ENCODE results near the gene TSC22D4.
"Not testable (repeated sequence)": the region's sequence is repeated elsewhere in the genome, so short reads cannot be mapped to it uniquely, and the experiment has no call there.

Gene TSC22D4

DNA sequence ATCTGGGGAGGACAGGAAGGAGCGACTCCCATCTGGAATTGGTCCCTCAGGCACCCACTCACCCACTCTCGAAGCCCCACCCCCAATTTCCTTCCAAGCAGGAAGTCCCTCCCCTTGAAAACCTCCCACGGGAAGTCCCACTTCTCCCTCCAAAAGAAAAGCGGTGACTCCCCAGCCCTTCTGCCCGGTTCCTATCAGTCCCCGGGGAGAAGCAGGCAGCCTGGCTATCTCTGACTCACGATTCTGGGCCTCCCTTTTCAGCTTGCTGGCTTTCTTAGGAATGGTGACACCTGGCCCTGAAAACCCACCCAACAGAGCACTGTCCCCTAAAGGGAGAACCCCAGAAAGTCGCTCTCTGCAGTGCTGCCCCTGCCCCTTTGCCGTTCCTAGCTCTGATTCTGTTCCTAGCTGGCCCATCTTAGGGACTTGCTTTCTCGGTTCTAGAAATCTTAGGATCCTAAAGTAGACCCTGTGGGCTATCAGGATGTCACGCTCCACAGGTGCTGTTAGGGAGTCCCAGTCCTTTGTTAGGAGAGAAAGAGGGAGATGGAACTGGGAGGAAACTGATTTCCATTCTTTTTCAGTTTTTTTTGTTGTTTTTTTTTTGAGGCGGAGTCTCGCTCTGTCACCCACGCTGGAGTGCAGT lies 6.0 kb downstream of the TSC22D4 start:
- DNase-seq: peak; percentile 29
- ATAC-seq: no peak

DNA sequence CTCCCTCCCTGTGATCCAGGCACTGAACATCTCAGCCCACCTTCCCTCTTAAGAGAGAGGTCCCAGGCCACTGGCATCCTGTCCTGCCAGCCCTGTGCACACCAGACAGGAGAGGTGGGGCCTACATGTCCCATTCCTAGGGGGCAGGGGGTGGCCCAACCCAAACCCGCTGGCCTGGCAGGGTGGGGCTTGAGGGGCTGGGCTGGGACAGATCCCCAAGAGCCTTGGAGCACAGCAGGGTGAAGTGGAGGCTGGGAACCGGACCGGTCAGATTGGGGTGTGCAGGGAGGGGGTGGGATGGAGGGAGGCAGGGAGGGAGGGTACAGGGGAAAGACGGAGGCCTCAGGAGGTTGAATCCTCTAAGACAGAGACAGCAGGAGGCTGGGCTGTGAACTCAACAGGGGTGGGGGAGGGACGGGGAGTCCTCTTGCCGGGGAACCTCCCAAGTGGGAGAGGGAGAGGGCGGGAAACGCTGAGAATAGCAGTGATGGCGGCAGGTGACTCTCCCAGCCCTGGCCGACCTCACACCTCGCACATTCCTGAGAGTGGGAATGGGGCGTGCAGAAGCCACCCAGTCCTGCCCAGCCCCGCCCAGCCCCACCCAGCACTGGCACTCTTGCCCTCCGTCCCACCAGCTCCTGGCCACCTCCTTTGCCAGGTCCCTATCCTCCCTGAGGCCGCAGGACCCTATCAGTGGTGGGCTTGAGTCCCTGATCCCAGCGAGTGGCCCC lies 6.7 kb downstream of the TSC22D4 start:
- DNase-seq: no peak
- no peak for ATAC-seq

DNA sequence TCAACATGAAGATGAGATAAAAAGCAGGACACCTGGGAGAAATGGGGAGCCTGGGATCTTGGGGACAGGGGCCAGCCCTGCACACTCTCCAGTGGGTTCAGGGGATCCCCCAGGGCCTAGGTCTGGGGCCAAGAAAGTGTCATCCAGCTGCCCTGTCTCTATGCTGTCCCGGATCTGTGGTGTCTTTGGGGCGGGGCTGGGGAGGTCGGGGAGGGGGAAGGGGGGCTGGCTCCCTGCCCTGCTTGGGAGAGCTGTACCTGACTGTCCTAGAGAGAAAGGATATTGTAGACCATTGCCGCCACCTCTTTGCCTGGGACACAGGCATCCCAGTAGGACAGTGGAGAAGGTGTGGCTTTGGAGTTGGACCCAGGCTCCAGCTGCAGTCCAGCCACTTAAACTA lies 8.0 kb downstream of the TSC22D4 start:
- ATAC-seq: no peak
- DNase-seq: no peak

DNA sequence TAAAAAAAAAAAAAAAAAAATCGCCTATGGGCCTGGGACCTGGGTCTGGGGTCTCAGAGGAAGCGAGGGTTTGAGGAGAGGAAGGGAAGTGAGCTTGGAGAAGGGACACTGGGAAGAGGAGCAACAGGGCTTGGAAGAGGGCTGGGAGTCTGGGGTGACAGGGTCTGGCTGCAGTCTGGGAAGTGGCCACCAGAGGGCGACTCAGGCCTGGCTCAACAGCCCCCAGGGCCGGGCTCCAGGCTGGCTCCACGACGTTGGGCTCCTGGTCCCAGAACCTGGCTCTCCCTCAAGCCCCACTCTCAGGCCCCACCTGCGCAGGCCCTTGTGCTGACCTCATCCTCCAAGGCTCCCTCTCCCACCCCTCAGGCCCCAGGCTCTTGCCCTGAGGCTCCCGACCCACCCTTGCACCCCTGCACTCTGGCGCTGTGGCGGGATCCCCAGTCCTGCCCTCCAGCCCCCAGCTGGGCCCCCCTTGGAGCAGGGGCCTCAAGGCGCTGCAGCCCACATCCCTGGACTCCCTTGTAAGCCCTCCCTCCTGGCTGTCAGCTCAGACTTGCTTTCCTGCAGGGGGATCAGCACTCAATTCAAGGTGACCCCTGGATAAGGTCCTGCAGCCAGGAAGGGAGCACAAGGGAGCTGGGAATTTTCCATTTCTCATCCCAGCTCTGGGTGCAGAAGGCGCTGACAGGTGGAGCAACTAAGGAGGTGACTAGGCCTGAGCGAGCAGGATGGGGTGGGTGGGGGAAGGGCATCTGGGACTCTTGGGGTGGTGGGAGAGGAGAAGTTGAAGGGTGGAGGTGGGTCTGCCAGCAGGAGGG lies 9.6 kb downstream of the TSC22D4 start:
- DNase-seq (peak; percentile 92), ATAC-seq (peak; percentile 78)

DNA sequence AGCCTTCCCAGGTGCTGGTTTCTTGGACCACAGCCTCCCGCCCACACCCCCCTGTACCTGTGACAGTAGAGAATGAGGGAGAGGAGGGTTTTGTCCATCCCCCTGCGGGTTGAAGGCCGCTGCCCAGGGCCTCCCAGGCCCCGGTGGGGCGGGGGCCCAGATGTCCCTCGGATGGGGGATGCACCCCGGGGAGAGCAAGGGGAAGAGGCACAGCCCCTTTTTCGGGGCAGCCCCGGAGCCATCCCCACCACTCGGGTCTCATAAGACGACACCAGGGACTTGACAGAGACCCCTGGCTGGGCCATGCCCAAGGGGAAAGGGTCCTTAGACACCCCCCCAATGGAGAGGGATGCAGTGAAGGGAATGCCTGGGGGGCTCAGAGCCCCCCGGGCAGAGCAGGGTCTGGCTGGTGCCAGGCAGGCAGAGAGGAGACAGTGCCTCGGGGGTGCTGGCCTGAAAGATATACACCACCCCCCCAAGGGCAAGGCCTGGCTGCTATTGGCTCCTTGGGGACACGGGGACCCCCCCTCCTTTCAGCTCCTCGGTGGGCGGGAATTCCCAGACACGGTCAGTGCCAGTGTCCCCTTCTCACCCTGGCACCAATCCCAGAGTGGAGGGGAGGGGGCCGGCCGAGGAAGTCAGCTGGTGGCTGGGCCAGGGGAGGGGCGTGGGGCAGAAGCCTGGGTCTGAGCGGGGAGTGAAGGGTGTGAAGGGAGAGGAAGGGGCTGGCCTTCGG lies 11.2 kb downstream of the TSC22D4 start:
- DNase-seq (no peak), ATAC-seq (no peak)

DNA sequence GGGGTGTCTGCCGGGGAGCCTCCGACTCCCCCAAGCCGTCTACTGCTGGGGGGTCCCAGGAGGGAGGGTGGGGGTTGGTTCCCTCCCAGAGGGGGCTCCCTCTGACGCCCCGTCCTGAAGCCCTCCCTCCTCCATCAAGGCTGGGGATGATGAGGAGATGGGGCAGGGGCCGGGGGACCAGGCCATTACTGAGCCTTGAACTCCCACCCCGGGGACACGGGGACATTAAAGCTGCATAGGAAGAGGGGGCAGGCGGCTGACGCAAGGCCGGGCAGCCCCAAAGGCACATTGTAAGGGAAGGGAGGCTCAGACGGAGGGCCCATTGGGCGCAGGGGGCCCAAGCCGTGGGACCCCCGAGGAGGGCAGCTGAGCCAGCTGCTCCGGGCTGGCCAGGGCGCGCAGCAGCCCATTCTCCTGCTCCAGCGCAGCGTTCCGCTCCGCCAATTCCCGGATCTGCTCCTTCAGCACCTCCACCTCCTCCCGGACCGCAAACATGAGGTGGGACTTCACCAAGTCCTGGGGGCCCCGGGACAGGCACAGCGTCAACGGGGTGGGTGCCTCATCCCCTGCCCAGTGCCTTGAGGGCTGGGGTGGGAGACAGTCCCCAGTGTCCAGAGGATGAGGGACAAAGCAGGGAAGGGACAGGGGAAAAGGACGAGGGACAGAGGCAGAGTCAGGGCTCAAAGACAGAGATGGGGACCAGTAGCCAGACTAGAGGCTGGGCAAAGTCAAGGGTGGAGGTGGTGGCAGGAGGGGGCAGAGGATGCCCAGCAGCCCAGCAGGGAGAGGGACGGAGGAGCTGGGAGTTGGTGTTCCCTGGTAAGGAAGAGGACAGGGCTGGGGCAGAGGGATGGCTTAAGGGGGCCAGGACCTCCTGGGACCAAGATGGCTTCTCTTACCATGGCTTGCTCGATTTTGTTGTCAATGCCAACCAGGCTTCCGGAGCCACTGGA lies 12.1 kb downstream of the TSC22D4 start:
- no peak for ATAC-seq

DNA sequence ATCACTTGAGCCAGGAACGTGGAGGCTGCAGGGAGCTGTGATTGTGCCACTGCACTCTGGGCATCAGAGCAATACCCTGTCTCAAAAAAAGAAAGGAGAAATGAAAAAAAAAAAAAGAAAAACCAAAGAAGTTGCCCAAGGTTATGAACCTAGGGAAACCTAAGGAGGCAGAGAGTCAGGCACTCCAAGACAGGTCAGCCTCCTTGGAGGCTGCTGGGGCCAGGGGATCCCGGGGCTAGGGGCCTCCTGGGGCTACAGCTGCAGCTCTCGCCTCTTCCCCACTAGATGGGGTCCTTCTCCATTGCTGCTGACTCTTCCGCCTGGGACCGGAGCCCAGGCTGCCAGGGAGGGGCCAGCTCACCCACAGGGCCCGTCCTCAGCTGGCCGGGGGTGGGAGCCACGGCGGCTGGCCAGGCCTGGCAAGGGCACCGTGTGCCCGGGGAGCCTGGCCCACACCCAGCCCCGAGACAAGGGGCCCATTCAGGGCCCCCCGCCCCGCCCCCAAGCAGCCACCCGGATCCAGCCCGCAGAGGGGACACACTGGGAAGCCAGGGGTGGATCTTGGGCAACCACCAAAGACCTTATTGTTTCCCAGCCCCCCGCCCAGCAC lies 13.2 kb downstream of the TSC22D4 start:
- DNase-seq: no peak
- no peak for ATAC-seq

More for the DNA sequence above, 12.1 kb downstream of the TSC22D4 start:
- DNase-seq: no peak

DNA sequence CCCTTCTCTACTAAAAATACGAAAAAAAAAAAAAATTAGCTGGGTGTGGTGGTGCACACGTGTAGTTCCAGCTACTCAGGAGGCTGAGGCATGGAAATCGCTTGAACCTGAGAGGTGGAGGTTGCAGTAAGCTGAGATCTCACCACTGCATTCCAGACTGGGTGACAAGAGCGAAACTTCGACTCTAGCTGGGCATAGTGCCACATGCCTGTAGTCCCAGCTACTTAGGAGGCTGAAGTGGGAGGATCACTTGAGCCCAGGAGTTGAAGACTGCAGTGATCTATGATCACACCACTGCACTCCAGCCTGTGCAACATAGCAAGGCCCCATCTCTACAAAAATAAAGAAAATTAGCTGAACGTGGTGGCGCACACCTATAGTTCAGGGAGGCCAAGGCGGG lies 13.7 kb downstream of the TSC22D4 start:
- DNase-seq: no peak
- no peak for ATAC-seq

DNA sequence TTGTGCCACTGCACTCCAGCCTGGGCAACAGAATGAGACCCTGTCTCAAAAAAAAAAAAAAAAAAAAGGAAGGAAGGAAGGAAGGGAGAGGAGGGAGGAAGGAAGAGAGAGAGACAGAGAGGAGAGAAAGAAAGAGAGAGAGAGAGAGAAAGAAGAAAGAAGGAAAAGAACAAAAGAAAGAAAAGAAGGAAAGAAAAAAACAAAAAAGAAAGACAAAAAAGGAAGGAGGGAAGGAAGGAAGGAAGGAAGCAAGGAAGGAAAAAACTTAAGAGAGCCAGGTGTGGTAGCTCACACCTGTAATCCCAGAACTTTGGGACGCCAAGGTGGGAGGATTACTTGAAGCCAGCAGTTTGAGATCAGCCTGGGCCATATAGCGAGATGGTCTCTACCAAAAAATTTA lies 14.2 kb downstream of the TSC22D4 start:
- DNase-seq (no peak), ATAC-seq (no peak)

DNA sequence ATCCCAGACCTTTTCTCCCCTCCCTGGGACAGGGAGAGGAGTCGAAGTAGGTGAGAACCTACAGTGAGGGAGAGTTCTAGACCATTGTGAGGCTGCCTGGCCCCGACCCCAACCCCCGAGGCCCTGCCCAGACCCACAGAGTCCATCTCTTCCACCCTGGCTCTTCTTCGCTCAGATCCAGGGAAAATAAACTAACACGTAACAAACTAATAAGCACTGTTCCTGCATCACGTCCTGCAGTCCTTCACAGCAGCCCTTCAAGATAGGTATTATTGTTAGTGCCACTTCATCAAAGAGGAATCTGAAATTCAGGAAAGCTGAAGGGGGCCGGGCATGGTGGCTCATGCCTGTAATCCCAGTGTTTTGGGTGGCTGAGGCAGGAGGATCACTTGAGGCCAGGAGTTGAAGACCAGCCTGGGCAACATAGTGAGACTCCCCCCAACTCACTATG lies 14.8 kb downstream of the TSC22D4 start, which contains the start of gene SPACDR:
Gene SPACDR, minus strand, starts transcription at position 51 of the 451 bp plus-strand sequence. CDS start 235 bp downstream, outside the sequence.
- no peak for DNase-seq
- ATAC-seq: no peak

DNA sequence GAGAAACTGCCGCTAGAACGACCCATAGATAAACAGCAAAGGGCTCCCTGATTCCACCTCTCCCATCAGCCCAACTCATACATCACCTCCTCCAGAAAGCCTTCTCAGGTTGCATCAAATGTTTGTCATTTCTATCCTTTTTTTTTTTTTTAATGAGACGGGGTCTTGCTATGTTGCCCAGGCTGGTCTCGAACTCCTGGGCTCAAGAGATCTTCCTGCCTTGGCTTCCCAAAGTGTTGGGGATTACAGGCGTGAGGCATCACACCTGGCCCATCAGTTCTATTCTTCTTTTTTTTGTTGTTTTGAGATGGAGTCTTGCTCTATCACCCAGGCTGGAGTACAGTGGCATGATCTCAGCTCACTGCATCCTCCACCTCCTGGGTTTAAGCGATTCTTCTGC lies 22.0 kb downstream of the TSC22D4 start:
- DNase-seq: no peak
- ATAC-seq: no peak

DNA sequence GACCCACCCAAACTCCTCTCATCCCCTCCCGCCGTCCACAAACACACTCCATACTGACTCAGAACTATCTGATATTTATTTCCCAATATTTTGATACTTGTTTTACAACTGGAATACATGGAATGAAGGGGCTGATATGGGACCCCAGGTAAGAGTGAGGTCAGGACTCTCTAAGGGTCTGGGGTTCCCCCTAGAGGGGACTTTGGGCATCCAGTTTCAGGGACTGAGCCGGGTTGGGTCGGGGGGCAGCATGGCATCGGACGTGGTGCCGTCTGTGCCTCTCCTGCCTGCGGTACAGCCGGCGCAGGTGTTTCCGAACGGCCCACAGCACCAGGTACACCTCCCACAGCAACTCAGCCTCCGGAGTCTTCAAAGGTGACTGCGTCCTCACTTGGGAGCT lies 22.5 kb downstream of the TSC22D4 start:
- DNase-seq (no peak), ATAC-seq (no peak)

DNA sequence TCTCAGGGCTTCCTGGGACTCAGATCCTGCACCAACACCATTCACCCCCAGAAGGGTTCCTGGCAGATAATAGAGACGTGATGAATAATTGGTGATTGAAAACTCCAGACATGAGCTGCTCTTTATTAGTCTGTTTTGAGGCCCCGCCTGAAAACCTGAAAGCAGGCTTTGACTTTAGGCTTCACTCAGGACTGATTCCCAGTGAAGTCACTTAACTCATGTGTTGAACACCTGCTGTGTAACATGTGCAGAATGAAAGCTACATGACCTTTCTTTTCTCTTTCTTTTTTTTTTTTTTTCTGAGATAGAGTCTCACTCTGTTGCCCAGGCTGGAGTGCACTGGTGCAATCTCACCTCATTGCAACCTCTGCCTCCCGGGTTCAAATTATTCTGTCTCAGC lies 23.8 kb downstream of the TSC22D4 start:
- ATAC-seq (no peak), DNase-seq (no peak)

DNA sequence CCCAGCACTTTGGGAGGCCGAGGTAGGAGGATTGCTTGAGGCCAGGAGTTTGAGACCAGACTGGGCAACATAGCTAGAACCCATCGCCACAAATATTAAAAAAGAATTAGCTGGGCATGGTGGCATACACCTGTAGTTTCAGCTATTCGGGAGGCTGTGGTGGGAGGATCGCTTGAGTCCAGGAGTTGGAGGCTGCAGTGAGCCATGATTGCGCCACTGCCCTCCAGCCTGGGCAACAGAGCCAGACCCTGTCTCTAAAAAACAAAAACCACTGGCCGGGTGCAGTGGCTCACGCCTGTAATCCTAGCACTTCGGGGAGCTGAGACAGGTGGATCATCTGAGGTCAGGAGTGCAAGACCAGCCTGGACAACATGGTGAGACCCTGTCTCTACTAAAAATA lies 25.2 kb downstream of the TSC22D4 start:
- not testable (repeated sequence) for DNase-seq, ATAC-seq

DNA sequence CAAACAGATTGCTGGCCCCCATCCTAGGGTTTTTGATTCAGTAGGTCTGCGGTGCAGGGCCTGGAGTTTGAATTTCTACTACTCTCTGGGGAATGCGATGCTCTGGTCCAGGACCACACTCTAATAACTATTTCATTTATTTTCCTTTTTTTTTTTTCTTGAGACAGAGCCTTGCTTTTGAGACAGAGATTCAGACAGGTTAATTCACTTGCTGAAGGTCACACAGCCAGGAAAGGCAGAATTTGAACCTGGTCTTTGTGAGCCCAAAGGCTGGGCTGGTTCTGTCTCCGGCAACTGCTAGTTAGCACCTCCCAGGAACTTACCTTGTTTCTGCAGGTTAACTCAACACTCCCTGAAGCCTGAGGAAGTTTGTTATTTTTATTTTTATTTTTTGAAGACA lies 26.5 kb downstream of the TSC22D4 start:
- ATAC-seq: no peak
- no peak for DNase-seq

DNA sequence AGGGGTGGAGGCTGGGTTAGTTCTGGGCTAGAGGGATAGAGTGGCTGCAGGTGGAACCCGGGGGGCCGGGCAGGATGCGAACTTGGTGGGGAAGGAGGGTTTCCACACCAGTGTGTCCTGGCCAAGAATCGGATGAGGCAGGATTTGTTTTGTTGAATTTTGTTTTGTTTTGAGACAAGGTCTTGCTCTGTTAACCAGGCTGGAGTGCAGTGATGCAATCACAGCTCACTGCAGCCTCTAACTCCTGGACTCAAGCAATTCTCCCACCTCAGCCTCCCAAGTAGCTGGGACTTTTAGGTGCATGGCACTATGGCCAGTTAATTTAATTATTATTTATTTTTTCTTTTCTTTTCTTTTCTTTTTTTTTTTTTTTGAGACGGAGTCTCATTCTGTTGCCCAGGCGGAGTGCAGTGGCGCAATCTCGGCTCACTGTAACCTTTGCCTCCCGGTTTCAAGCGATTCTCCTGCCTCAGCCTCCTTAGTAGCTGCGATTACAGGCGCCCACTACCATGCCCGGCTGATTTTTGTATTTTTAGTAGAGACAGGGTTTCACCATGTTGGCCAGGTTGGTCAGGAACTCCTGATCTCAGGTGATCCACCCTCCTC lies 29.7 kb downstream of the TSC22D4 start:
- no peak for DNase-seq
- no peak for ATAC-seq

DNA sequence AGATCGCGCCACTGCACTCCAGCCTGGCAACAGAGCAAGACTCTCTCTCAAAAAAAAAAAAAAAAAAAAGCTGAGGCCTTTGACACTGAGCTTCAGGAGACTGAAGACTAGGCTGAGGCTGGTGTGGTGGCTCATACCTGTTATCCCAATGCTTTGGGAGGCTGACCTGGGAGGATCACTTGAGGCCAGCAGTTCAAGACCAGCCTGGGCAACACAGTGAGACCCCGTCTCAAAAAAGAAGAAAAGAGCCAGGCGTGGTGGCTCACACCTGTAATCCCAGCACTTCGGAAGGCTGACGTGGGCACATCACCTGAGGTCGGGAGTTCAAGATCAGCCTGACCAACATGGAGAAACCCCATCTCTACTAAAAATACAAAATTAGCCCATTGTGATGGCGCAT lies 31.7 kb downstream of the TSC22D4 start:
- not testable (repeated sequence) for DNase-seq, ATAC-seq

DNA sequence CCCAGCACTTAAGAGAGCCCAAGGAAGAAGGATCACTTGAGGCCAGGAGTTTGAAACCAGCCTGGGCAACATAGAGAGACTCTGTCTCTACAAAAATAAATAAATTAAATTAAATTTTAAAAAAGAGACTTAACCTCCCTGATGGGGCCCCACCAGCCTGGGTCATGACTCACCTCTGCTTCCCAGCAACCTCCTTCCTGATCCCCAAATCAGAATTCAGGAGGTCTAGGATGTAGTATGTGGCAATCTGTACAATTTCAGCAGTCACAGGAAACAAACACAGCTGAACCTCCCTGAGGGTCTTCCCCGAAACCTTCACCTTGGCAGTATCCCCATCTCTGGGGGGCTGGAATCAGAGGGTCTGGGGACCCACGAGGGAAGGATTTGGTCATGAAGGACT lies 33.0 kb downstream of the TSC22D4 start:
- ATAC-seq (no peak), DNase-seq (no peak)

DNA sequence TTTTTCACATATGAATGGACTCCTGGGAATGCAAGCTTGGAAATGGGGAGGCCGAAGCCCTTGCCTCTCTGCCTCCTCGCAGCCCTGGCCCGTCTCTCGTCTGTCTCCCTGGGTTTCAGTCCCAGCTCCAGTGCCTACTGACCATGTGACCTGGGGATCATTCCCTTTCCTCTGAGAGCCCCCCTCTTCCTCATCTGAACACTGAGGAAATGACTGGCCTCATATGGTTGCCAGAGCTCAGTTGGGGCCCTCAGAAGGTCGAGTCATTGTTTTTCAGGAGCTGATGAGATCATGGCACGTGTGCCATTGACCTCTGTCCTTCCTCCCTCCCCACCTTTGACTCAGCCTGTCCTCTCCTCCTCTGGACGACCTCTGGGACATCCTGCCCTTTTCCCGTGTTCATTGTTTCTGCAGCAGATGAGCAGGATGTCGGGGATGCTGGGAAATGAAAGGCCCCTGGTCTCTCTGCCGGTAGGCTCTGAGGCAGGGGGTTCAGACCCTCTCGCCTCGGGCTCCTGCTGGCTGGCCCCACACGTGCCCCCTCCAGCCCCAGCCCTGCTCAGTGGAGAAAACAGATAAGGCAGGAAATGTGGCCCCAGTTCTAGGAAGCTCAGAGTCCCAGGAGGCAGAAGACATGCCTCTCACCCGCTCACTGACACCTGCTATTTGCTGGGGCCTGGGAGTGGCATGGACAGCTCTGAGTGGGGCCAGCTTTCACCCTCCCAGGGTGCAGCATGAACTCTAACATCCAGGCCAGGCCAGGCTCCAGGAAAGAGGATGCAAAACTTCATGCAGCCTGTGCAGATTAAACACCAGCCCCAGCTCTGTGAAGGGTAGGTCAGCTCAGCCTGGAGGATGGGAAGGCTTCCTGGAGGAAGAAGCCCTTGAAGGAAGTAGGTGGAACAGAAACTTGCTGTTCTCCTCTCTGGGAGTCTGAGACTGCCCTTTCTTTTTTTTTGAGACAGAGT lies 34.4 kb downstream of the TSC22D4 start:
- ATAC-seq: peak; percentile 65
- DNase-seq: no peak

Measured in stimulated activated naive CD8-positive, alpha-beta T cell treated with anti-CD3 and anti-CD28 coated beads, Interleukin-15, Interleukin-2, amounts not matched to agents 100 U/mL and 50 U/mL, for 24 hours (primary cell).